H9 (cell line): ENCODE data around the gene SULT1A1. TPM values are rescaled to one million over a fixed set of nuclear protein-coding genes. Genes with fewer than 3 reads are reported as not detected.

Experiments
- DNase-seq: peaks from one replicate; pipeline ENCODE4 v3.0.0-alpha.2; 2017
- H2AFZ ChIP-seq: one replicate; pipeline ENCODE4 v1.6.1; 2013; ENCODE audit warnings: mild to moderate bottlenecking, low read length, control low read depth, moderate library complexity
- H2AK5ac ChIP-seq: 2 replicates; pipeline ENCODE4 v1.6.1; 2013; ENCODE audit warnings: low read length, control low read depth, mixed read lengths; ENCODE audit not compliant: insufficient read length
- H2BK120ac ChIP-seq: one replicate; pipeline ENCODE4 v1.6.1; 2013; ENCODE audit warnings: low read depth, mild to moderate bottlenecking, low read length, control low read depth, inconsistent platforms; ENCODE audit not compliant: poor library complexity, severe bottlenecking
- H2BK12ac ChIP-seq: 2 replicates; pipeline ENCODE4 v1.6.1; 2013; ENCODE audit warnings: low read length, control low read depth, mixed read lengths, low read depth; ENCODE audit not compliant: insufficient read length
- H2BK15ac ChIP-seq: 2 replicates; pipeline ENCODE4 v1.6.1; 2013; ENCODE audit warnings: low read depth, low read length, control low read depth
- H2BK20ac ChIP-seq: one replicate; pipeline ENCODE4 v1.6.1; 2013; ENCODE audit warnings: low read depth, mild to moderate bottlenecking, low read length, control low read depth, inconsistent platforms; ENCODE audit not compliant: poor library complexity, severe bottlenecking
- H2BK5ac ChIP-seq: 2 replicates; pipeline ENCODE4 v1.6.1; 2013; ENCODE audit warnings: low read length, control low read depth, mixed read lengths; ENCODE audit not compliant: insufficient read length
- H3K14ac ChIP-seq: 2 replicates; pipeline ENCODE4 v1.6.1; 2013; ENCODE audit warnings: low read length, control low read depth; ENCODE audit not compliant: insufficient read depth
- H3K18ac ChIP-seq: 2 replicates; pipeline ENCODE4 v1.6.1; 2013; ENCODE audit warnings: low read depth, mild to moderate bottlenecking, mixed read lengths, low read length, control low read depth; ENCODE audit not compliant: insufficient read length
- H3K23ac ChIP-seq: 2 replicates; pipeline ENCODE4 v1.6.1; 2013; ENCODE audit warnings: low read length, control low read depth, mixed read lengths, low read depth; ENCODE audit not compliant: insufficient read length
- H3K23me2 ChIP-seq: 2 replicates; pipeline ENCODE4 v1.6.1; 2013; ENCODE audit warnings: low read depth, mild to moderate bottlenecking, mixed read lengths, low read length, control low read depth; ENCODE audit not compliant: insufficient read length, poor library complexity, severe bottlenecking
- H3K27ac ChIP-seq: 2 replicates; pipeline ENCODE4 v1.5.1; 2013; ENCODE audit warnings: low read length, control low read depth, mixed read lengths, low read depth; ENCODE audit not compliant: insufficient read length
- H3K27me3 ChIP-seq: 2 replicates; pipeline ENCODE4 v1.6.1; 2013; ENCODE audit warnings: low read length, control low read depth, inconsistent platforms; ENCODE audit not compliant: insufficient read depth
- H3K4ac ChIP-seq: 2 replicates; pipeline ENCODE4 v1.6.1; 2013; ENCODE audit warnings: low read depth, mild to moderate bottlenecking, control low read depth, inconsistent platforms, low read length, moderate library complexity
- H3K4me1 ChIP-seq: 2 replicates; pipeline ENCODE4 v1.6.1; 2013; ENCODE audit warnings: low read length, control low read depth, inconsistent platforms; ENCODE audit not compliant: insufficient read depth
- H3K4me2 ChIP-seq: 2 replicates; pipeline ENCODE4 v1.6.1; 2013; ENCODE audit warnings: low read length, control low read depth, mixed read lengths; ENCODE audit not compliant: insufficient read length, insufficient read depth
- H3K56ac ChIP-seq: 2 replicates; pipeline ENCODE4 v1.6.1; 2013; ENCODE audit warnings: low read depth, mild to moderate bottlenecking, mixed read lengths, low read length, control low read depth; ENCODE audit not compliant: insufficient read length
- H3K79me1 ChIP-seq: 2 replicates; pipeline ENCODE4 v1.6.1; 2013; ENCODE audit warnings: low read depth, mild to moderate bottlenecking, moderate library complexity, low read length, control low read depth, inconsistent platforms; ENCODE audit not compliant: insufficient read depth, poor library complexity, severe bottlenecking
- H3K79me2 ChIP-seq: 2 replicates; pipeline ENCODE4 v1.6.1; 2013; ENCODE audit warnings: low read length, control low read depth, inconsistent platforms; ENCODE audit not compliant: insufficient read depth
- H3K9ac ChIP-seq: 2 replicates; pipeline ENCODE4 v1.6.1; 2013; ENCODE audit warnings: low read length, control low read depth, mixed read lengths; ENCODE audit not compliant: insufficient read length; ENCODE audit errors: extremely low read depth
- H3K9me3 ChIP-seq: one replicate; pipeline ENCODE4 v1.6.1; 2013; ENCODE audit warnings: low read depth, low read length, inconsistent platforms; ENCODE audit not compliant: control insufficient read depth
- H3T11ph ChIP-seq: one replicate; pipeline ENCODE4 v1.6.1; 2013; ENCODE audit warnings: mild to moderate bottlenecking, low read length, control low read depth, inconsistent platforms
- H4K20me1 ChIP-seq: one replicate; pipeline ENCODE4 v1.6.1; 2013; ENCODE audit not compliant: control insufficient read depth, insufficient read length, insufficient read depth
- H4K5ac ChIP-seq: 2 replicates; pipeline ENCODE4 v1.6.1; 2013; ENCODE audit warnings: low read depth, mild to moderate bottlenecking, mixed read lengths, low read length, control low read depth; ENCODE audit not compliant: insufficient read length
- H4K8ac ChIP-seq: replicated peaks from 2 replicates; pipeline ENCODE4 v1.6.1; 2013; ENCODE audit warnings: low read length, control low read depth, mixed read lengths, low read depth; ENCODE audit not compliant: insufficient read length
- H4K91ac ChIP-seq: 2 replicates; pipeline ENCODE4 v1.6.1; 2013; ENCODE audit warnings: low read depth, mild to moderate bottlenecking, moderate library complexity, mixed read lengths, low read length, control low read depth; ENCODE audit not compliant: insufficient read length
- H3K27ac Mint-ChIP-seq, 3 experiments: 2 replicates in 2 of 3; 3 replicates in 1 of 3; pipeline ENCODE4 v1.8.0; 2020 to 2021; ENCODE audit warnings: mixed read lengths in 3 of 3, mild to moderate bottlenecking in 1 of 3, moderate library complexity in 1 of 3
- H3K27me3 Mint-ChIP-seq: 2 replicates; pipeline ENCODE4 v1.8.0; 2021; ENCODE audit warnings: low read depth, mild to moderate bottlenecking, moderate library complexity, mixed read lengths
- H3K36me3 Mint-ChIP-seq, 3 experiments: 2 replicates in 2 of 3; 3 replicates in 1 of 3; pipeline ENCODE4 v1.8.0; 2020 to 2021; ENCODE audit warnings: low read depth in 3 of 3, mixed read lengths in 3 of 3; ENCODE audit not compliant: insufficient read depth in 1 of 3
- H3K4me1 Mint-ChIP-seq, 2 experiments: 2 replicates each; pipeline ENCODE4 v1.8.0; 2020; ENCODE audit warnings: mixed read lengths in 2 of 2
- H3K4me3 Mint-ChIP-seq, 2 experiments: 2 replicates in 1 of 2; 3 replicates in 1 of 2; pipeline ENCODE4 v1.8.0; 2020 to 2021; ENCODE audit warnings: mild to moderate bottlenecking in 2 of 2, mixed read lengths in 2 of 2, moderate library complexity in 1 of 2
- H3K9me3 Mint-ChIP-seq, 2 experiments: 2 replicates in 1 of 2; 3 replicates in 1 of 2; pipeline ENCODE4 v1.8.0; 2020; ENCODE audit warnings: mild to moderate bottlenecking in 2 of 2, mixed read lengths in 2 of 2, moderate library complexity in 1 of 2
- CTCF ChIP-seq: fragments of 200-600 bp; sonication (generic); conservative IDR thresholded peaks from 3 replicates; pipeline ENCODE4 v1.8.0; 2021; ENCODE audit warnings: antibody characterized with exemption, mild to moderate bottlenecking
- WGBS: extraction: QIAGEN DNeasy Blood & Tissue Kit; methylation state at CpG from one replicate; pipeline ENCODE4 v1.1.7; 2013; ENCODE audit warnings: missing lambda C conversion rate, low lambda C conversion rate, mixed read lengths; ENCODE audit not compliant: insufficient read length; ENCODE audit errors: extremely low coverage; 5-methylcytosine and 5-hydroxymethylcytosine counted together
- total RNA-seq: library from RNA; stranded (reverse); gene quantifications from 2 replicates; pipeline ENCODE4 v1.2.1, GENCODE V29; 2021

Gene SULT1A1
- total RNA-seq, 1 experiment from 2014 or later, result 4.8 TPM

- no peak overlapping the region for H4K5ac ChIP-seq
- H2BK120ac ChIP-seq, result no peak overlapping the region
- H3K23me2 ChIP-seq, result no peaks in the 10 kb centered on the region
- H3K79me1 ChIP-seq, result no peaks in the 10 kb centered on the region
- no peak overlapping the region for H3K14ac ChIP-seq
- H3K27me3 ChIP-seq, result no peaks in the 10 kb centered on the region
- H3K9me3 ChIP-seq, result no peaks in the 10 kb centered on the region
- no peak overlapping the region for H3K27ac ChIP-seq
- no peak overlapping the region for H3K4me2 ChIP-seq
- no peak for TF ChIP-seq CTCF
- Mint-ChIP-seq H3K36me3 (peaks cover 10 to 22% (median 16%) of the 10 kb centered on the region in 3 experiments), H3K4me3 (no peak overlapping the region), H3K9me3 (no peaks in the 10 kb centered on the region), H3K4me1 (peaks cover 5% of the 10 kb centered on the region in 2 experiments), H3K27ac (peak overlapping the region in 1 of 3 experiments; percentile 28; a peak in 1 of 7 replicates), H3K27me3 (no peaks in the 10 kb centered on the region)
- H2BK15ac ChIP-seq, result no peak overlapping the region
- H3K4ac ChIP-seq, result no peak overlapping the region
- no peaks in the 10 kb centered on the region for H3K79me2 ChIP-seq
- H4K91ac ChIP-seq, result no peak overlapping the region
- H3K23ac ChIP-seq, result no peak overlapping the region
- H2AK5ac ChIP-seq, result no peak overlapping the region
- H3T11ph ChIP-seq, result no peak overlapping the region
- H4K8ac ChIP-seq, result no peak overlapping the region
- no peaks in the 10 kb centered on the region for H4K20me1 ChIP-seq
- no CpG with 5 or more reads among the region's 2 CpGs for WGBS
- H2BK12ac ChIP-seq, result no peak overlapping the region
- no peak overlapping the region for H3K9ac ChIP-seq
- no peak overlapping the region for H2BK20ac ChIP-seq
- no peak overlapping the region for H2BK5ac ChIP-seq
- no peak for DNase-seq
- H2AFZ ChIP-seq, result no peak overlapping the region
- H3K4me1 ChIP-seq, result no peaks in the 10 kb centered on the region
- no peak overlapping the region for H3K18ac ChIP-seq
- no peak overlapping the region for H3K56ac ChIP-seq
These were observed 52.9 kb downstream of the SULT1A1 start for GRCh38 chr16:28556914-28557320.
